Cerebellar nuclear complex (tissue), 1 donor: ENCODE data around the gene MBLAC1.

ENCODE experiments used
- DNase-seq, 2 experiments: peaks; one replicate each; lab custom pipeline; 2025; lab: John Stamatoyannopoulos, UW

MBLAC1 gene, protein sequence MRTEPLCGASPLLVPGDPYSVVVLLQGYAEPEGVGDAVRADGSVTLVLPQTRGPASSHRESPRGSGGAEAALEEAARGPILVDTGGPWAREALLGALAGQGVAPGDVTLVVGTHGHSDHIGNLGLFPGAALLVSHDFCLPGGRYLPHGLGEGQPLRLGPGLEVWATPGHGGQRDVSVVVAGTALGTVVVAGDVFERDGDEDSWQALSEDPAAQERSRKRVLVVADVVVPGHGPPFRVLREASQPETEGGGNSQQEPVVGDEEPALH

GRCh38 chr7:100126931-100127865, at the start of gene MBLAC1:
MBLAC1 (plus strand) TSS chr7:100126967; CDS start chr7:100127396, 429 bp downstream.
- peak; percentile 37 to 65 for DNase-seq

DNA sequence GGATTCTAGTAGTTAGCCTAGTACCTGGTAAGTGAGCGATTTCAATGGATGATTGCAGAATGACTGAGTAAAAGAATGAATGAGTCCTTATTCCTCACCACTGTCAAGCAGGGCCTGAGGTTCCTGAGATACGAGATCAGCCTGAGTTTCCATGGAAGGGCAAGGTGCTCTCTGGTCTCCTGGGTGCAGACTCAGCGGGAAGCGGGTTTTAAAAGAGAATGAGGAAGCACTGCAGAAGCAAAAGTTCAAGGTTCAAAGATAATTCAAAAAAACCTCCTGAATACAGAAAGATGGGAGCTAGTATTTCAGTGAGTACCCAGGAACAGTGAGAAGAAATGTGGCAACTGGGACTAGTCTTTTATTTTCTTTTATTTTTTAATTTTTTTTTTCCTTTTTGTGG, 49.6 kb upstream of the MBLAC1 start:
- DNase-seq: no peak

GRCh38 chr7:100079024-100079560, 47.7 kb upstream of the MBLAC1 start:
- no peak for DNase-seq

DNA sequence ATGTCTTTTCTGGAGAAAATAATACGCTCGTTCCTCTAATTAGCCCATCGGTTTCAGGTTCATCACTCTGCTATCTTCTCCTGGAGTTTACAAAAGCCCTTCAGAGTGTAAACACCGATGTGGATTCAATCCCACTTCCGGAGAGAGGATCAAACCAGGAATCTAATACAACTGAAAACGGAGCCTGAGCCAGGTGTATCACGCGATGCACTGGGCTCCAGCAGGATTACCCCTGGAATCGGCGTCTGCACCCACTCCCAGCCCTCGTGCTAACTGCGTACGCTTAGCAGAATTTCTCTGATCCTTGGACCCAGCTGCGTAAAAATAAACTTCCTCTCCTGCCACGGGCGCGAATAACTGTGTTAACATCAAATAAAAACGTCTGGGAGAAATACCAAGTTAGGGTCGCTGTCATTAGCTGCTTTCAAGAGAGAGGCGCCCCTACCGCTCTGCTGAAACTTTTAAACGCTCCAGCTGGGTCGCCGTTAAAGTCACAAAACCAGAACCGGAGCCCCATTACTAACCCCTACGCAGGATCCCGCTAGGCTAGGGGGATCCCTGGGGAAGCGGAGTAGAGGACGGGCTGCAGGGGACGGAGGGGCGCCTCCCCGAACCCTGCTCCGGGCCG, 45.7 kb upstream of the MBLAC1 start:
- DNase-seq: no peak

DNA sequence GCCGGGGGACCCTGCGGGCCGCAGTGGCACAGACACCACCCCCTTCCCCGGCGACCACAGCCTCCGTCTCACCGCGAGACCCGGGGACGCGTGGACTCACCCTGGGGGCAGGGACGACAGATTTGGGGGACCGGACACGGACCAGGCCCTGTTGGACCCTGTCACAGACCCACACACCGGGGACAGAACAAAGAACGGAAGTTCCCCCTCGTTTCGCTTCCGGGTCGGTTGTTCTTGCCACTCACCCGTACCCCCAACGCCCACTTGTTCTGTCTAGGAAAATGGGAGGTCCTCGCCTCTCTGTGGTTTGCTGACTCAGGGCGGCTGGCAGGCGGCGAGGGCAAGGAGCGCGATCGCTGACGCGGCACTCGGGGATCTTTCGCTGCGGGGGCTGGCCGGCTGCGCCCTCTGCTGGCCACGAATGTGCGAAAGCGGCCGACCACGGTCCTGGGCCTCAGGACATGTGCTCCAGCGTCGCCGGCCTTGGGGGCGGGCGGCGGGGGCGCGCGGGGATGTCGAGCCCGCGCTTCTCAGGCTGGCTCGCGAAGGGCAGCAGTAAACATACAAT, 45.1 kb upstream of the MBLAC1 start, which contains the start of gene ZNF3:
Gene ZNF3 (minus strand): TSS at position 189 of the 568 bp plus-strand sequence. CDS start 4,366 bp downstream, outside the sequence.
- peak; percentile 94 to 97 for DNase-seq

DNA sequence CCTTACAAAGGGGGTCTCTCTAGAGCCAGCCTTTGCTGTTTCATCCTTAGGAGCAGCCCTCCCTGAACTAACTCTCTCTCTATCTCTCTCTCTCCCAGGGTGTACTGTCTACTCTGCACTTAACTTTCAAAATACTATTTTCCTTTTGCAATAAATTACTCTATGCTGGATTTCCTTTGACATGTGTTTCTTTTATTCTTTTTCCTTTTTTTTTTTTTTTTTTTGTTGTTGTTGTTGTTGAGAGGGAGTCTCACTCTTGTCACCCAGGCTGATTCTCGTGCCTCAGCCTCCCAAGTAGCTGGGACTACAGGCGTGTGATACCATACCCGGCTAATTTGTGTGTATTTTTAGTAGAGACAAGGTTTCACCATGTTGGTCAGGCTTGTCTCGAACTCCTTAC, 43.8 kb upstream of the MBLAC1 start:
- DNase-seq: no peak

DNA sequence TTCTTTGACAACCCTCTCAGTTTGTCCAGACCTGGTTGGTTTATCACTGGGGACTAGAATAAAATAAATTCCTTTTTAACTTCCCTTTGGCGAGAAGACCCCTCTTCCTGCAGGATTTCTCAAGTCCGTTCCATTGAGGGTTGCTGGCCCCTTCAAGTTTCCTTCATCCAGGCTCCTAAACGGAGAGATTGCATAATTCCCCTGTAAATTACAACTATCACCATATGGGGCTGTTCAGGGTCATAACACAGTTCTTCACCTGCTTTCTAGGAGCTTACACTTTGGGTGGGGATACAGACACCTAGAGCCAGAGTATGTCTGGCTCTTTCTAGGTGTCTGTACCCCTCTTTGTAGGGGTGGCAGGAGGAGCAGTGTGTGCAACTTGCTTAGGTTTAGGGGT, 41.3 kb upstream of the MBLAC1 start:
- no peak for DNase-seq

DNA sequence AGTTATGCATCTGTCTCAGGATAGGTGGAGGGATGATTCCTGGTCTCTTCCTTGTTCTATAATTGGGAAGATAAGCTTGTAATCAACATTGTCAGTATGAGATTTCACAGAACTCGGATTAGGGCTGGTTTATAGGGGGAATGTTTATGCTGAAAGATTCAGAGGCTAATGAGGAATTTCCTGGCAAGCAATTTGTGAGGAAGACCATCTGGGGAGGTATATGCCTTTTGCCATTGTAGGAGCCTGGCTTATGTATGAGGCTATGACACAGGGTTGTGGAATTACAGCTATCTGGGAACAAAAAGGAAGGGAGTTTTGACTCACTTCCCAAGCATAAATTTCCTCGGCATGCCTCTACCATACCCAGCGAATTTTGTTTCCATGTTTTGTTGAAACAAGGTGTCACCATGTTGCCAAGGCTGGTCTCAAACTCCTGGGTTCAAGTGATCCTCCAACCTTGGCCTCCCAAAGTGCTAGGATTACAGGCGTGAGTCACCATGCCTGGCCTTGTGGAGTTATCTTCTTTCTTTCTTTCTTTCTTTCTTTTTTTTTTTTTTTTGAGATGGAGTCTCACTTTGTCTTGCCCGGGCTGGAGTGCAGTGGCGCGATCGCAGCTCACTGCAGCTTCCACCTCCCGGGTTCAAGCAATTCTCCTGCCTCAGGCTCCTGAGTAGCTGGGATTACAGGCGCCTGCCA, 39.6 kb upstream of the MBLAC1 start:
- DNase-seq: no peak

DNA sequence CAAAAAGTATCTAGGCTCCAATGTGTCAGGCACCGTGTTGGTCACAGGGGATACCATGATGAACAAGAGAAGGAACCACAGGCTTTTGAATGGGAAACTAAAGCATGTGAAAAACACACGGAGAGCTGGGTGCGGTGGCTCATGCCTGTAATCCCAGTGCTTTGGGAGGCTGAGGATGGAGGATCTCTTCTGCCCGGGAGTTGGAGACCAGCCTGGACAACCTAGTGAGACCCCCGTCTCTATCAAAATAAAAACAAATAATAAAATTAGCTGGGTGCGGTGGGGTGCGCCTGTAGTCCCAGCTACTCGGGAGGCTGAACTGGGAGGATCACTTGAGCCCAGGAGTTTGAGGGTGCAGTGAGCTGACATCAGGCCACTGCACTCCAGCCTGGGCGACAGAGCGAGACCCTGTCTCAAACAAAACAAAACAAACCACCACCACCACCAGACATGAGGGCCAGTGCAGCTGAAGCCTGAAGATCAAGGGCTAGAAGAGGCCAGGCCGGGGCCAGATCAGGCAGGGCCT, 38.6 kb upstream of the MBLAC1 start:
- no peak for DNase-seq

GRCh38 chr7:100088621-100089457, 37.9 kb upstream of the MBLAC1 start, which contains the start of gene COPS6:
COPS6 (plus strand) TSS chr7:100088969; CDS start chr7:100088991, 22 bp downstream.
- peak in 1 of 2 experiments; percentile 16 for DNase-seq

DNA sequence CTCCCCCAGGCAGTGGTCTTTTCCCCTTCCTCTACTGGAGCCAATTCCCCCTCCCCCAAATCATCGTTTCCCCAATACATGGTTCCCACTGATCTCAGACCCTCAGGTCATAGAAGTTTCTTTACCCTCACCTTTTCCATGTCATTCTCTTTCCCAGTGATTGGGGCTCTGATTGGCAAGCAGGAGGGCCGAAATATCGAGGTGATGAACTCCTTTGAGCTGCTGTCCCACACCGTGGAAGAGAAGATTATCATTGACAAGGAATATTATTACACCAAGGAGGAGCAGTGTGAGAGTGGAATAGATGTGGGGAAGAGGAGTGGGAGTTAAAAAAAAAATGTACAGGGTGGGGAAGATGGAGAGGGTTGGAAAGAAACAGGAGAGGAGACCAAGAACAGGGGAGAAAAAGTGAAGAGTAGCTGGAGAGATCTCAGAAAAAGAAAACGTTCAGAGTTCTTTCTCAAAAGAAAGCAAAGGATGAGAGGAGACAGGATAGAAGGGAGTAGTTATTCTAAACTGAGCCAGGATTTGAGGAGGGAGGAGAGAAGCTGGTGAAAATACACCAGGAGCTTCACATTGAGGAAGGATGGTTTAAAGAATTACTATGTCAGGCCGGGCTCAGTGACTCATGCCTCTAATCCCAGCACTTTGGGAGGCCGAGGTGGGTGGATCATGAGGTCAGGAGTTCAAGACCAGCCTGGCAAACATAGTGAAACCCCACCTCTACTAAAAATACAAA, 37.1 kb upstream of the MBLAC1 start:
- DNase-seq: no peak

GRCh38 chr7:100090527-100091410, 36.0 kb upstream of the MBLAC1 start:
- no peak for DNase-seq

DNA sequence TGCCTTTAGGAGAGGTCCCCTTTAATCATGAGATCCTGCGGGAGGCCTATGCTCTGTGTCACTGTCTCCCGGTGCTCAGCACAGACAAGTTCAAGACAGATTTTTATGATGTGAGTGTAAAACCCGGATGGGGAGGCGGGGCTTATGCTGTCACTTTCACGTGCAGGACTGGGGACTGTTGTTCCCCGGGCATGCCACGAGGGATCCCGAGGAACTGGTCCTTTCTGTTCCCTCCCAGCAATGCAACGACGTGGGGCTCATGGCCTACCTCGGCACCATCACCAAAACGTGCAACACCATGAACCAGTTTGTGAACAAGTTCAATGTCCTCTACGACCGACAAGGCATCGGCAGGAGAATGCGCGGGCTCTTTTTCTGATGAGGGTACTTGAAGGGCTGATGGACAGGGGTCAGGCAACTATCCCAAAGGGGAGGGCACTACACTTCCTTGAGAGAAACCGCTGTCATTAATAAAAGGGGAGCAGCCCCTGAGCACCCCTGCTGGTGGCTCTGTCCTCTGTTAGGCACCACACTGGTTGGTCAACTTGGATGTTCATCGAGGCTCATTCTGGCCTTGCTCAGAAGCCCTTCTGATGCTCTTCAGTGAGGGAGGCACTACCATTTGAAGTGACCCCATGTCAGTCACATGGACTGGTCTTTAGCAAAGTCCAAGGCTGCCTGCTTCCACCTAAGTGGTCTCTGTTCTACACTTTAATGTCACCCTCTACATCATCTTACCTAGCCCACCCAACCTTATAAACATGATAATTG, 35.2 kb upstream of the MBLAC1 start:
- no peak for DNase-seq

DNA sequence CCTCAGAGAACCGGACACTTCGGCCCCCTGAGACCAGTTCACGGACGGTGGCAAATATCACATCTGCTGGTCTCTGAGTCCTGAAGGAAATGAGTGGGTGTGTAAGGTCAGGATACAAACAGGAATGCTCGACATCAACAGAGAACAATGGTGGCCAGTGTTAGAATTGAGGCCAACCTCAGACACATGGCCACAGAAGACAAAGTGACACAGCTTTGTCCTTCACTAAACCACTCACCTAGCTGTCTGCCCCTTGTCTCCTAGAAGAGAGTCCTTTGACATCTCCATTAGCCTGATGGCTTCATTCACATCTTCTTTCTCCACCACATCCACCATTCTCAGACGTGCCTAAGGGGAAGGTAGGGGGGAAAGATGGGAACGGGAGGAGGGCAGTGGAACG, 33.7 kb upstream of the MBLAC1 start:
- DNase-seq: no peak

DNA sequence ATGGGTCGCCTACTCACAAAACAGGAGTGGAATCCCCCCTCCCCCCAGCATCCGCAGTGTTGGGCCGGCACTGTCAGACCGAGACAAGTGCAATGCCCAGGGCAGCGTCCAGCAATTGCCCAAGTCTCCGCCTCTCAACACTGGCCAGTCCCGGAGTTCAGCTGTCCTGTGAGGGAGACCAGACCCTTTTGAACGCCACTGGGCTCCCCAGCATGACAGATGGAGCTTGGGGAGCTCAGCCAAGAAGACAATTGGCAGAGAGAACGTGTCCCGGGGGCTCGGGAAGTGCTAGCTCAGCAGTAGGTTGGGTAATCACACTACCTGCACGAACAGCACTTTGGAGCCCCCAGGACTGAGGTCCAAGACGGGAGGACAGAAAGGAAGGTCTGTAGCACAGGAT, 33.3 kb upstream of the MBLAC1 start:
- DNase-seq: no peak

DNA sequence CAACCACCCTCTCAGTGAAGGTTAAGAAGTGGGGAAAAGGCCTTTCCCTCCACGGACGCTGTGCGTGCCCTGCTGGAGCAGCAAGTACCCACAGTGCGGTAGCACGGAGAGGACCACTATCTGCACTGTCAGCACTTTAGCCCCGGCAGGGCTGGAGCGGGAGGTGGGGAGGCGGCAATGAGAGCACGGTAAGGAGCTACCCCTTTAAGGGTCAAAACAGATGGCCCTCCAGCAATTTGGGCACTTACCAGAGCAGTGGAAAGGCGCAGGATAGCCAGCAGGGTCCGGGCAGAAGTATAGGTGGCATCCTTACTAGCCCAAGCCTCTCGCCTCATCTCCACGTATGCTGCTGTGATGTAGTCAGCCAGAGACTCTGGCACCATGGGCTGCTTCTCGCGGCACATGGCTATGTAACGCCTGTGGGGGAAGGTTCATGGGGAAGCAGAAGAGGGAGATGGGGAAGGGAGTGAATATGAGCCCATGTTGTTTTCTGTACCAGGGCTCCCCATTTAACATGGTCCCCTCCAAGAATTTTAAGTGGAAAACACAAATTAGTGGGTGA, 32.8 kb upstream of the MBLAC1 start:
- DNase-seq: no peak

DNA sequence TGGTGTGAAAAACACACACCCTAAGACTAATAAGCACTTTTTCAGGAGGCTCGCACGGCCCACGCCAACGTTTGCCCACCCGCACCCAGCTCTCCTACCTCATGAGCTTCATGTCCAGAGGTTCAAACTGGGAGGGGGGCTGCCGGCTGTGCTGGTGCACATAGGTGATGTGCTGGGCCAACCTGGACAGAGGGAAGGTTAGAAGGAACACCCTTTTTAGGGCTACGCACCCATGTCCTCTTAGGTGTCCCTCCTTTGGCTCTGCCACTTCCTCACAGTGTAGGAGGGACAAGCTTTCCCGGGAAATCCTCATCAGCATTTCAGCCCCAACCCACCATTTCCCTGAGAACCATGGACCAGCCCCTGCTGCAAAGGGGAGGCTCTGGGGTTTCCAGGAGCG, 31.5 kb upstream of the MBLAC1 start:
- DNase-seq: no peak
